Neutrophil (primary cell): ENCODE measurements around the gene TGFB1.

Source experiments
- H3K27ac ChIP-seq: fragments of 200-600 bp; sonication (generic); 2 replicates; pipeline ENCODE4 v1.5.1; 2016; ENCODE audit warnings: mild to moderate bottlenecking, moderate library complexity
- H3K27me3 ChIP-seq: fragments of 200-600 bp; sonication (generic); 2 replicates; pipeline ENCODE4 v1.6.0; 2016; ENCODE audit warnings: mild to moderate bottlenecking
- H3K36me3 ChIP-seq: fragments of 200-600 bp; sonication (generic); 2 replicates; pipeline ENCODE4 v1.5.1; 2017
- H3K4me1 ChIP-seq, 2 experiments: fragments of 200-600 bp in 1 of 2; sonication (generic) in 1 of 2; 1 replicate in 1 of 2; 2 replicates in 1 of 2; pipeline versions ENCODE4 v1.5.1 to v1.6.1; 2013 to 2016; ENCODE audit warnings: low read depth in 1 of 2, low read length in 1 of 2, mild to moderate bottlenecking in 1 of 2, moderate library complexity in 1 of 2; ENCODE audit not compliant: control insufficient read depth in 1 of 2, insufficient read depth in 1 of 2
- H3K4me3 ChIP-seq, 2 experiments: fragments of 200-600 bp in 1 of 2; sonication (generic) in 1 of 2; 1 replicate in 1 of 2; 2 replicates in 1 of 2; pipeline ENCODE4 v1.5.1; 2013 to 2016; ENCODE audit warnings: low read depth in 1 of 2, low read length in 1 of 2, mild to moderate bottlenecking in 1 of 2, moderate library complexity in 1 of 2
- H3K9me3 ChIP-seq: fragments of 200-600 bp; sonication (generic); 2 replicates; pipeline ENCODE4 v1.5.1; 2016
- CTCF ChIP-seq: fragments of 200-600 bp; sonication (generic); IDR thresholded peaks from 2 replicates; pipeline ENCODE4 v1.5.1; 2016; ENCODE audit warnings: antibody characterized with exemption

Gene TGFB1

GRCh38 chr19:41328842-41329225 is 24.9 kb downstream of the TGFB1 start:
- Histone ChIP-seq H3K27me3 (no peaks in the 10 kb centered on the region), H3K27ac (peak overlapping the region; percentile 92), H3K36me3 (peaks cover 52% of the 10 kb centered on the region), H3K4me3 (peak overlapping the region; percentile 69 to 78), H3K4me1 (peaks cover 87 to 91% of the 10 kb centered on the region in 2 experiments), H3K9me3 (no peaks in the 10 kb centered on the region)
- no peak for TF ChIP-seq CTCF

- Histone ChIP-seq H3K27ac (peak overlapping the region; percentile 92), H3K27me3 (no peaks in the 10 kb centered on the region), H3K4me1 (peaks cover 87 to 91% of the 10 kb centered on the region in 2 experiments), H3K9me3 (no peaks in the 10 kb centered on the region), H3K36me3 (peaks cover 52% of the 10 kb centered on the region), H3K4me3 (peak overlapping the region; percentile 69 to 78)
- no peak for TF ChIP-seq CTCF
Observed at GRCh38 chr19:41328157-41328841, 25.4 kb downstream of the TGFB1 start.

DNA sequence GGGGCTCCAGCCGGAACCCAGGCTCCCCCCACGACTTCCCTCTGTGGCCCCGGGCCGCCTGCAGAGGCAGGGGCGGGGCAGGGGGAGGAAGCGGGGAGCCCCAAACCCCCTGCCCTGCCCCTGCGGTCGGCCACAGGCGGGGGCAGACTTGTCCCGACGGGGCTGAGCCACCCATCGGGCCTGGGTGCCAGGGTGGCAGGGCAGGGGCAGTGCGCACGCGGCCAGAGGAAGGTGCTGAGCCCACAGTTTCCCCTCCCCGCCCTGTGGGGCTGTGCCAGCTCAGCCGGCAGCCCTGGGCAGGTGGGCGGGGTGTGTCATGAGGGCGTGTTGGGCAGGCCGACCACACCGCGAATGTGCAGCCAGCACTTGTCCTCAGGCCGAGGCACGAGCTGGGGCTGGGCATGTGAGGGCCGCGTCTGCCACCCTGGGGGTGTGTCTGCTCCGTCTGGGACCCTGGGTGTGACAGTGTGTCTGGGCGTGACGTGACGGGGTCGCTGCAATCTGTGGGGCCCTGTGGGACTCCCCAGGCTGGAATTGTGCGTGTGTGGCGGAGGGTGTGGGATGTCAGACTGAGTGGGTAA is 26.1 kb downstream of the TGFB1 start:
- Histone ChIP-seq H3K4me1 (peaks cover 89 to 91% of the 10 kb centered on the region in 2 experiments), H3K27ac (peak overlapping the region; percentile 92), H3K4me3 (peak overlapping the region; percentile 69 to 78), H3K36me3 (peaks cover 50% of the 10 kb centered on the region), H3K27me3 (no peaks in the 10 kb centered on the region), H3K9me3 (no peaks in the 10 kb centered on the region)
- TF ChIP-seq CTCF = peak; percentile 38

DNA sequence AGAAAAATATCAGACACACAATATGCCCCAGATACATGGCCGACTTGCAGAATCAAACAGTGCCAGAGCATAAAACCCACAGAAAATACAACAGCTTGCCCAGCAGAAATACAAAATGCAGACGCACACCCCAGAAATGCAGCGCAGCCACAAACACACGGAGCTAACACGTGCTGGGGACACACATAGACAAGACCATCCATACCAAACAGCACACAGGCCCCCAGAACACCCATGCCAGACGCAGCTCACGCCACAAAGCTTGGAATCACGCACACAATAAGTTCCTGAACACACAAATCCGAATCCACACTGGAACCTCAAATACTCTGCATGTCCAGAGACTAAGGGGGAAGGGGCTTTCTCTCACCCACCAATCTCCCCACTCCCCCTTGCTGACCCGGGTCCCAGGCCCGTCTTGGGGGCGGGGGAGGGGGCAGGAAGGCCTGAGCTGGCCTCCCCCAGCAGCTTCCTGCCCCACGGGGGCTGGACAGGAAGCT is 26.6 kb downstream of the TGFB1 start:
- H3K27ac ChIP-seq = peak overlapping the region; percentile 92
- TF ChIP-seq CTCF = no peak
- H3K27me3 ChIP-seq = no peaks in the 10 kb centered on the region
- H3K4me1 ChIP-seq = peaks cover 89 to 91% of the 10 kb centered on the region in 2 experiments
- no peaks in the 10 kb centered on the region for H3K9me3 ChIP-seq
- H3K4me3 ChIP-seq = peak overlapping the region; percentile 69 to 78
- peaks cover 50% of the 10 kb centered on the region for H3K36me3 ChIP-seq

DNA sequence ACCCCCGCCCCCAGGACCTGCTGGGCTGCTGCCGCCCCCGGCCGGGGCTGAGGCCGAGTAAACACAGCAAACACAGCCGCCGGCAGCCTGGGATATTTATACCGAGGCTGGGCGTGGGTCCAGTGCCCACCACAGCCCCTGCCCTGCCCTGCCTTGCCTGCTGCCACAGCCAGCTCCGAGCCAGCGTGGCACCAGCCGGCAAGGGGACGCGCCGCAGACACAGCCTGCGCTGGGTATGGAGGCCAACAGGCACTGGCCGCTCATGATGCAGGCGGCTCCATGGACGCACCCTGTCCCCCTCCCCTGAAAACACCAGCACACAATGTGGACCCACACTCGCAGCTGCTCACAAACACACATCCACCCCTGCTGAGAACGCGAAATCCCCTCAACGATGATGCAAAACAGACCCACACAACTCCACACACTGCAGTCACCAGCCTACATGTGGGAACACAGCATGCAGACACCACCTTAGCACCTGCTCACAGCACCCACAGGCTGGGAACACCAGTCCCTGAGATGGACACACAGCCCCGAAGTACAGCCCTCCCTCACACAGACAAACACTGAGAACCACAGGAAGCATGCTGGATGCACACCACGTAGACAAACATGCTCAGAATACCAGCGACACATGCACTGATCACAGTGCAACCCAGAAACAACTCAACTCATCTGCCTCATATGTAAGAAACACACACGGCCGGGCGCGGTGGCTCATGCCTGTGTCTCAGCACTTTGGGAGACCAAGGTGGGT is 27.6 kb downstream of the TGFB1 start:
- H3K4me3 ChIP-seq = peak overlapping the region; percentile 69 to 78
- no peaks in the 10 kb centered on the region for H3K9me3 ChIP-seq
- peak overlapping the region; percentile 92 for H3K27ac ChIP-seq

More for the DNA sequence above, 27.6 kb downstream of the TGFB1 start:
- no peaks in the 10 kb centered on the region for H3K27me3 ChIP-seq
- TF ChIP-seq CTCF = no peak
- peaks cover 95 to 100% of the 10 kb centered on the region in 2 experiments for H3K4me1 ChIP-seq
- H3K36me3 ChIP-seq = peaks cover 49% of the 10 kb centered on the region
